ENCODE measurements around the gene PRND.

GRCh38 chr20:4766631-4767030 is 44.9 kb downstream of the PRND start:
- TF ChIP-seq CTCF (IDR thresholded peaks at IDR 0.05; ENCODE audit: insufficient read depth, low read depth, low read length), result no peak
- TF ChIP-seq EZH2 (IDR thresholded peaks at IDR 0.05; ENCODE audit: insufficient read depth, low read length), result no peak
